Endothelial cell of umbilical vein (primary cell): ENCODE measurements around the gene GABRB2. TPM values are rescaled to one million over a fixed set of nuclear protein-coding genes. Genes with fewer than 3 reads are reported as not detected.

ENCODE experiments used
- BruUV-seq: library from RNA; stranded (reverse); fragments of 400-500 nt; replicated peaks from 2 replicates; lab custom pipeline; 2021; lab: Mats Ljungman, UMichigan
- CTCF ChIA-PET: fragments of 300-600, 350-600 bp; sonication (Branson Sonifier 250); formaldehyde crosslinking; loops from one replicate; lab custom pipeline; 2021; ENCODE audit warnings: antibody characterized with exemption, inconsistent platforms; lab: Charles Lee
- POLR2A ChIA-PET: fragments of 300-600, 350-600 bp; sonication (Branson Sonifier 250); formaldehyde crosslinking; loops from one replicate; lab custom pipeline; 2021; ENCODE audit warnings: antibody characterized with exemption, inconsistent platforms; lab: Charles Lee
- DNase-seq: peaks from one replicate; pipeline ENCODE4 v3.0.0-alpha.2; 2011; ENCODE audit warnings: low read depth, low spot score
- FAIRE-seq: peaks from 2 replicates; lab custom pipeline; 2011; peaks lifted over from hg19 to GRCh38; lab: Jason Lieb, UNC
- H2AFZ ChIP-seq: 2 replicates; pipeline ENCODE4 v1.6.0; 2012; ENCODE audit warnings: low read depth, low read length, control low read depth, inconsistent platforms
- H3K27ac ChIP-seq: 2 replicates; pipeline ENCODE4 v1.5.1; 2011; ENCODE audit warnings: low read depth, mild to moderate bottlenecking, control low read depth, low read length, moderate library complexity; ENCODE audit not compliant: insufficient read depth
- H3K27me3 ChIP-seq, 2 experiments: 2 replicates each; pipeline versions ENCODE4 v1.6.0 to v1.6.1; 2011; ENCODE audit warnings: low read length in 2 of 2, mixed read lengths in 1 of 2; ENCODE audit not compliant: control insufficient read depth in 2 of 2, insufficient read depth in 2 of 2
- H3K36me3 ChIP-seq, 2 experiments: 2 replicates in 1 of 2; 3 replicates in 1 of 2; pipeline ENCODE4 v1.5.1; 2011; ENCODE audit warnings: low read length in 2 of 2, mild to moderate bottlenecking in 1 of 2, moderate library complexity in 1 of 2; ENCODE audit not compliant: control insufficient read depth in 2 of 2, insufficient read depth in 2 of 2; ENCODE audit errors: extremely low read depth in 1 of 2
- H3K4me1 ChIP-seq: 3 replicates; pipeline ENCODE4 v1.5.1; 2011; ENCODE audit warnings: mild to moderate bottlenecking, low read length; ENCODE audit not compliant: control insufficient read depth, insufficient read depth; ENCODE audit errors: extremely low read depth
- H3K4me2 ChIP-seq: 2 replicates; pipeline ENCODE4 v1.6.1; 2011; ENCODE audit warnings: low read length, control low read depth, mixed read lengths; ENCODE audit not compliant: insufficient read depth
- H3K4me3 ChIP-seq, 3 experiments: fragments of 200-600 bp in 1 of 3; sonication (generic), shearing (Covaris generic) in 1 of 3; replicated peaks in 1 of 3; 2 replicates each; pipeline ENCODE4 v1.5.1; 2011 to 2016; ENCODE audit warnings: control low read depth in 3 of 3, low read length in 3 of 3, mild to moderate bottlenecking in 2 of 3, inconsistent platforms in 1 of 3, low read depth in 1 of 3, moderate library complexity in 1 of 3; ENCODE audit not compliant: insufficient read depth in 1 of 3
- H3K79me2 ChIP-seq: 2 replicates; pipeline ENCODE4 v1.6.0; 2012; ENCODE audit warnings: low read length, inconsistent platforms; ENCODE audit not compliant: control insufficient read depth, insufficient read depth
- H3K9ac ChIP-seq: replicated peaks from 2 replicates; pipeline ENCODE3; 2011; ENCODE audit warnings: low read length, control low read depth; ENCODE audit not compliant: insufficient read depth; ENCODE audit errors: extremely low read depth
- H3K9me1 ChIP-seq: replicated peaks from 3 replicates; pipeline ENCODE4 v1.6.0; 2011; ENCODE audit warnings: mild to moderate bottlenecking, low read length; ENCODE audit not compliant: control insufficient read depth, insufficient read depth; ENCODE audit errors: extremely low read depth
- H3K9me3 ChIP-seq: replicated peaks from 2 replicates; pipeline ENCODE4 v1.5.1; 2012; ENCODE audit warnings: low read length, inconsistent platforms; ENCODE audit not compliant: control insufficient read depth, insufficient read depth
- H4K20me1 ChIP-seq: replicated peaks from 2 replicates; pipeline ENCODE3; 2011; ENCODE audit warnings: mild to moderate bottlenecking, low read length; ENCODE audit not compliant: control insufficient read depth, insufficient read depth; ENCODE audit errors: extremely low read depth
- EZH2 ChIP-seq: IDR thresholded peaks from 2 replicates; pipeline ENCODE4 v1.6.1; 2012; ENCODE audit warnings: borderline replicate concordance, low read depth, mild to moderate bottlenecking, moderate library complexity, low read length, inconsistent platforms; ENCODE audit not compliant: severe bottlenecking
- FOS ChIP-seq: IDR thresholded peaks from 2 replicates; pipeline ENCODE4 v1.6.1; 2011; ENCODE audit warnings: mild to moderate bottlenecking, low read length, moderate library complexity, borderline replicate concordance; ENCODE audit not compliant: insufficient read depth
- GATA2 ChIP-seq: IDR thresholded peaks from 2 replicates; pipeline ENCODE4 v1.7.0; 2011; ENCODE audit warnings: low read depth, mild to moderate bottlenecking, moderate library complexity, mixed read lengths, low read length; ENCODE audit not compliant: insufficient read length, insufficient read depth
- JUN ChIP-seq: IDR thresholded peaks from 2 replicates; pipeline ENCODE4 v1.6.1; 2011; ENCODE audit warnings: borderline replicate concordance, low read depth; ENCODE audit not compliant: insufficient read length, insufficient read depth
- MYC ChIP-seq: IDR thresholded peaks from one replicate; pipeline ENCODE4 v1.6.1; 2011; ENCODE audit warnings: mild to moderate bottlenecking, low read depth, low read length
- POLR2A ChIP-seq: IDR thresholded peaks from 2 replicates; pipeline ENCODE4 v1.6.1; 2012; ENCODE audit warnings: low read depth, mild to moderate bottlenecking, control low read depth, low read length
- POLR2AphosphoS5 ChIP-seq: IDR thresholded peaks from 2 replicates; pipeline ENCODE4 v1.6.1; 2012; ENCODE audit warnings: low read depth, mild to moderate bottlenecking, control low read depth, low read length, moderate library complexity; ENCODE audit not compliant: insufficient read depth
- dilution Hi-C: fragments of 300-500 bp; cut with MboI; formaldehyde crosslinking; loops from one replicate; pipeline ENCODE4 v1.15.0; 2019; ENCODE audit warnings: low sequenced_read_pairs; ENCODE audit not compliant: extremely low pct_ligation_motif_present
- intact Hi-C: fragments of 100-400 bp; cut with micrococcal nuclease; formaldehyde crosslinking; loops from one replicate; pipeline ENCODE4 v1.10.0; 2022
- polyA plus RNA-seq, 4 experiments: library from polyadenylated mRNA; depleted of rRNA in 3 of 4; stranded (reverse) in 3 of 4; unstranded in 1 of 4; fragments of >200 nt; gene quantifications; 2 replicates each; pipeline versions ENCODE4 v1.2.1 to v1.2.3, GENCODE V29; 2011 to 2012; ENCODE audit warnings: missing spikeins in 1 of 4
- total RNA-seq: library from RNA; stranded (reverse); gene quantifications from 2 replicates; pipeline ENCODE4 v1.2.3, GENCODE V29; 2021
- TF ChIP-seq, protein P1 (sequence below), 2 donors: IDR thresholded peaks; 1 replicate in 1 of 2; 2 replicates in 1 of 2; pipeline ENCODE4 v1.5.1; 2011; ENCODE audit warnings: low read length in 2 of 2, mild to moderate bottlenecking in 2 of 2, moderate library complexity in 2 of 2, control low read depth in 1 of 2, inconsistent platforms in 1 of 2, low read depth in 1 of 2; ENCODE audit not compliant: insufficient read depth in 1 of 2; ENCODE audit errors: extremely low read depth in 1 of 2
- TF ChIP-seq, protein P2 (sequence below): IDR thresholded peaks from 2 replicates; pipeline ENCODE4 v1.6.1; 2011; ENCODE audit not compliant: insufficient read depth, insufficient read length

Gene GABRB2
- total and polyA plus RNA-seq, 2 donors (not counting 3 experiments of a cell fraction or from before 2014, with no cell fraction given) = not detected

DNA sequence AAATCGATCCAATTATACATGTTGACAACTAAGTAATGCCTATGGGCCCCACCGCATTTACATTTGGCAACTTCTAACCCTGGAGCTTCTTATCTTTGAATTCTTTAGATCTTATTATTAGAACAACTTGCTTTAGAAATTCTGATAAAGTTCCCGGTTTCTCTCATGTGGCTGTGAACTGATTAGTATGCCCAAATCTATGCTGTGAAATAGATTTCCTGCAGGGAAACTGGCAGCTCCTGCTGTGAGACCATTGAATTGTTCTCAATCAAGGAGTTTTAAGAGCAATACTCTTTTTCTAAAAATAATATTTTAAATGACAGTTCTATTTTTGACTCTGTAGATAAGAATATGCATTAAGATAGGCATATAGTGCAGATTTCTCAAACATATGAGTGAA is 177.5 kb downstream of the GABRB2 start:
- no peaks in the 10 kb centered on the region for H3K79me2 ChIP-seq
- intact Hi-C loops = no loop called here
- BruUV-seq = no TSS peak
- POLR2A ChIA-PET = no interaction called here
- TF ChIP-seq JUN (no peak), GATA2 (no peak), POLR2A (no peak), POLR2AphosphoS5 (no peak), FOS (no peak), MYC (no peak), EZH2 (no peak)
- TF ChIP-seq, protein P1, sequence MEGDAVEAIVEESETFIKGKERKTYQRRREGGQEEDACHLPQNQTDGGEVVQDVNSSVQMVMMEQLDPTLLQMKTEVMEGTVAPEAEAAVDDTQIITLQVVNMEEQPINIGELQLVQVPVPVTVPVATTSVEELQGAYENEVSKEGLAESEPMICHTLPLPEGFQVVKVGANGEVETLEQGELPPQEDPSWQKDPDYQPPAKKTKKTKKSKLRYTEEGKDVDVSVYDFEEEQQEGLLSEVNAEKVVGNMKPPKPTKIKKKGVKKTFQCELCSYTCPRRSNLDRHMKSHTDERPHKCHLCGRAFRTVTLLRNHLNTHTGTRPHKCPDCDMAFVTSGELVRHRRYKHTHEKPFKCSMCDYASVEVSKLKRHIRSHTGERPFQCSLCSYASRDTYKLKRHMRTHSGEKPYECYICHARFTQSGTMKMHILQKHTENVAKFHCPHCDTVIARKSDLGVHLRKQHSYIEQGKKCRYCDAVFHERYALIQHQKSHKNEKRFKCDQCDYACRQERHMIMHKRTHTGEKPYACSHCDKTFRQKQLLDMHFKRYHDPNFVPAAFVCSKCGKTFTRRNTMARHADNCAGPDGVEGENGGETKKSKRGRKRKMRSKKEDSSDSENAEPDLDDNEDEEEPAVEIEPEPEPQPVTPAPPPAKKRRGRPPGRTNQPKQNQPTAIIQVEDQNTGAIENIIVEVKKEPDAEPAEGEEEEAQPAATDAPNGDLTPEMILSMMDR (IDR thresholded peaks at IDR 0.05; ENCODE audit: extremely low read depth in 1 of 2, insufficient read depth in 1 of 2, low read depth in 1 of 2, low read length in 2 of 2) = no peak
- TF ChIP-seq, protein P2, sequence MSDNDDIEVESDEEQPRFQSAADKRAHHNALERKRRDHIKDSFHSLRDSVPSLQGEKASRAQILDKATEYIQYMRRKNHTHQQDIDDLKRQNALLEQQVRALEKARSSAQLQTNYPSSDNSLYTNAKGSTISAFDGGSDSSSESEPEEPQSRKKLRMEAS = no peak
- no peaks in the 10 kb centered on the region for H3K27me3 ChIP-seq
- H3K4me1 ChIP-seq = no peaks in the 10 kb centered on the region
- H3K4me2 ChIP-seq = no peak overlapping the region
- H3K4me3 ChIP-seq = no peak overlapping the region
- H3K36me3 ChIP-seq = no peaks in the 10 kb centered on the region
- CTCF ChIA-PET = no interaction called here
- FAIRE-seq (no peak), DNase-seq (no peak)
- H3K9me1 ChIP-seq = no peaks in the 10 kb centered on the region
- no peaks in the 10 kb centered on the region for H3K9me3 ChIP-seq
- no peaks in the 10 kb centered on the region for H4K20me1 ChIP-seq
- dilution Hi-C loops = no loop called here
- no peak overlapping the region for H3K27ac ChIP-seq
- H3K9ac ChIP-seq = no peak overlapping the region
- H2AFZ ChIP-seq = no peak overlapping the region
